Astrocyte (in vitro differentiated cells and primary cell): ENCODE data around the gene CRB2. TPM values are rescaled to one million over a fixed set of nuclear protein-coding genes. Genes with fewer than 3 reads are reported as not detected.

Experiments used
- DNase-seq: peaks from one replicate; pipeline ENCODE4 v3.0.0-alpha.2; 2010; ENCODE audit warnings: low read depth
- FAIRE-seq: peaks from 2 replicates; lab custom pipeline; 2011; peaks lifted over from hg19 to GRCh38; lab: Jason Lieb, UNC
- H2AFZ ChIP-seq: 2 replicates; pipeline ENCODE4 v1.6.0; 2012; ENCODE audit warnings: low read depth, low read length, inconsistent platforms
- H3K27ac ChIP-seq: 2 replicates; pipeline ENCODE4 v1.5.1; 2011; ENCODE audit warnings: low read depth, low read length, inconsistent platforms
- H3K27me3 ChIP-seq: 2 replicates; pipeline ENCODE4 v1.6.0; 2011; ENCODE audit warnings: low read length, inconsistent platforms; ENCODE audit not compliant: insufficient read depth
- H3K36me3 ChIP-seq: 2 replicates; pipeline ENCODE4 v1.5.1; 2011; ENCODE audit warnings: low read length, inconsistent platforms; ENCODE audit not compliant: insufficient read depth
- H3K4me1 ChIP-seq: 2 replicates; pipeline ENCODE4 v1.5.1; 2011; ENCODE audit warnings: low read length, inconsistent platforms; ENCODE audit not compliant: insufficient read depth
- H3K4me2 ChIP-seq: 2 replicates; pipeline ENCODE4 v1.6.0; 2012; ENCODE audit warnings: low read length, inconsistent platforms
- H3K4me3 ChIP-seq: 2 replicates; pipeline ENCODE4 v1.5.1; 2011; ENCODE audit warnings: low read depth, mild to moderate bottlenecking, low read length, inconsistent platforms; ENCODE audit not compliant: insufficient read depth
- H3K79me2 ChIP-seq: 2 replicates; pipeline ENCODE4 v1.6.0; 2012; ENCODE audit warnings: mild to moderate bottlenecking, low read length, inconsistent platforms; ENCODE audit not compliant: insufficient read depth
- H3K9ac ChIP-seq: 2 replicates; pipeline ENCODE4 v1.6.0; 2012; ENCODE audit warnings: mild to moderate bottlenecking, low read length, inconsistent platforms
- H3K9me3 ChIP-seq: 2 replicates; pipeline ENCODE4 v1.5.1; 2012; ENCODE audit warnings: low read depth, mild to moderate bottlenecking, low read length, inconsistent platforms; ENCODE audit not compliant: insufficient read depth
- H4K20me1 ChIP-seq: 2 replicates; pipeline ENCODE4 v1.6.0; 2012; ENCODE audit warnings: low read length, inconsistent platforms; ENCODE audit not compliant: insufficient read depth
- H3K27ac Mint-ChIP-seq: one replicate; pipeline ENCODE4 v1.8.0; 2021; ENCODE audit warnings: mild to moderate bottlenecking, mixed read lengths; ENCODE audit not compliant: unreplicated experiment
- H3K27me3 Mint-ChIP-seq: one replicate; pipeline ENCODE4 v1.8.0; 2021; ENCODE audit warnings: low read depth, mixed read lengths; ENCODE audit not compliant: unreplicated experiment
- H3K36me3 Mint-ChIP-seq: one replicate; pipeline ENCODE4 v1.8.0; 2021; ENCODE audit warnings: low read depth, mixed read lengths; ENCODE audit not compliant: unreplicated experiment
- H3K4me1 Mint-ChIP-seq: one replicate; pipeline ENCODE4 v1.8.0; 2021; ENCODE audit warnings: low read depth, mixed read lengths; ENCODE audit not compliant: unreplicated experiment
- H3K4me3 Mint-ChIP-seq: one replicate; pipeline ENCODE4 v1.8.0; 2021; ENCODE audit warnings: mild to moderate bottlenecking, moderate library complexity, mixed read lengths; ENCODE audit not compliant: unreplicated experiment
- H3K9me3 Mint-ChIP-seq: one replicate; pipeline ENCODE4 v1.8.0; 2021; ENCODE audit warnings: mild to moderate bottlenecking, mixed read lengths; ENCODE audit not compliant: unreplicated experiment
- EZH2 ChIP-seq: IDR thresholded peaks from 2 replicates; pipeline ENCODE4 v1.6.1; 2012; ENCODE audit warnings: mild to moderate bottlenecking, low read length, inconsistent platforms; ENCODE audit not compliant: insufficient read depth
- total RNA-seq: library from RNA; stranded (reverse); gene quantifications from 2 replicates; pipeline ENCODE4 v1.2.1, GENCODE V29; 2021
- TF ChIP-seq, protein P1 (sequence below): IDR thresholded peaks from 2 replicates; pipeline ENCODE4 v1.5.1; 2011; ENCODE audit warnings: low read depth, mild to moderate bottlenecking, inconsistent platforms, low read length, moderate library complexity; ENCODE audit not compliant: insufficient read depth

CRB2 gene
- total RNA-seq, 1 donor from 2014 or later: 2.4 TPM

DNA sequence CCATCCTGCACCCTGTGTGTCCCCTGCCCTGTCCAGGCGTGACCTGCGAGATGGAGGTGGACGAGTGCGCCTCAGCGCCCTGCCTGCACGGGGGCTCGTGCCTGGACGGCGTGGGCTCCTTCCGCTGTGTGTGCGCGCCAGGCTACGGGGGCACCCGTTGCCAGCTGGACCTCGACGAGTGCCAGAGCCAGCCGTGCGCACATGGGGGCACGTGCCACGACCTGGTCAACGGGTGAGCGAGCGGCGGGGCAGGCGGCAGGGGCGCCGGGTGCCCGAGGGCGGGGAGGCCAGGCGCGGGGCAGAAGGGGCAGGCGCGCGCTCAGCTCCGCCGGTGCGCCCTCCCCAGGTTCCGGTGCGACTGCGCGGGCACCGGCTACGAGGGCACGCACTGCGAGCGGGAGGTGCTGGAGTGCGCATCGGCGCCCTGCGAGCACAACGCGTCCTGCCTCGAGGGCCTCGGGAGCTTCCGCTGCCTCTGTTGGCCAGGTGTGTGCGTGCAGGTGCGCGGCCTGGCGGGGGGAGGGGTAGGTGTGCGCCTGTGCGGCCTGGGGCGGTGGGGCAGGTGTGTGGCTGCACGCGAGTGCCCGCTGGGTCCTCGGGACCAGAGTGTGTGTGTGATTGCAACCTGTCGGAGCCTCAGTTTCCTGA is 10.0 kb downstream of the CRB2 start:
- no peak overlapping the region for H3K27ac Mint-ChIP-seq

GRCh38 chr9:123368023-123368422 is 12.0 kb downstream of the CRB2 start:
- H3K4me1 Mint-ChIP-seq: peaks cover 25% of the 10 kb centered on the region
- peaks cover 20% of the 10 kb centered on the region for H3K27me3 Mint-ChIP-seq
- no peak for FAIRE-seq

More for the DNA sequence above, 10.0 kb downstream of the CRB2 start:
- Histone ChIP-seq H3K4me2 (no peak overlapping the region), H3K4me1 (peaks cover 12% of the 10 kb centered on the region), H3K9me3 (no peaks in the 10 kb centered on the region), H3K79me2 (no peaks in the 10 kb centered on the region), H4K20me1 (no peaks in the 10 kb centered on the region), H3K4me3 (no peak overlapping the region), H3K36me3 (no peaks in the 10 kb centered on the region), H3K27ac (no peak overlapping the region), H3K27me3 (peaks cover 4% of the 10 kb centered on the region), H2AFZ (no peak overlapping the region), H3K9ac (no peak overlapping the region)
- Mint-ChIP-seq H3K4me1 (peaks cover 27% of the 10 kb centered on the region), H3K36me3 (no peaks in the 10 kb centered on the region), H3K4me3 (no peak overlapping the region), H3K27me3 (peaks cover 6% of the 10 kb centered on the region), H3K9me3 (peaks cover 3% of the 10 kb centered on the region)
- FAIRE-seq (no peak), DNase-seq (no peak)
- TF ChIP-seq EZH2: no peak
- TF ChIP-seq, protein P1, sequence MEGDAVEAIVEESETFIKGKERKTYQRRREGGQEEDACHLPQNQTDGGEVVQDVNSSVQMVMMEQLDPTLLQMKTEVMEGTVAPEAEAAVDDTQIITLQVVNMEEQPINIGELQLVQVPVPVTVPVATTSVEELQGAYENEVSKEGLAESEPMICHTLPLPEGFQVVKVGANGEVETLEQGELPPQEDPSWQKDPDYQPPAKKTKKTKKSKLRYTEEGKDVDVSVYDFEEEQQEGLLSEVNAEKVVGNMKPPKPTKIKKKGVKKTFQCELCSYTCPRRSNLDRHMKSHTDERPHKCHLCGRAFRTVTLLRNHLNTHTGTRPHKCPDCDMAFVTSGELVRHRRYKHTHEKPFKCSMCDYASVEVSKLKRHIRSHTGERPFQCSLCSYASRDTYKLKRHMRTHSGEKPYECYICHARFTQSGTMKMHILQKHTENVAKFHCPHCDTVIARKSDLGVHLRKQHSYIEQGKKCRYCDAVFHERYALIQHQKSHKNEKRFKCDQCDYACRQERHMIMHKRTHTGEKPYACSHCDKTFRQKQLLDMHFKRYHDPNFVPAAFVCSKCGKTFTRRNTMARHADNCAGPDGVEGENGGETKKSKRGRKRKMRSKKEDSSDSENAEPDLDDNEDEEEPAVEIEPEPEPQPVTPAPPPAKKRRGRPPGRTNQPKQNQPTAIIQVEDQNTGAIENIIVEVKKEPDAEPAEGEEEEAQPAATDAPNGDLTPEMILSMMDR: no peak

More at GRCh38 chr9:123368023-123368422, 12.0 kb downstream of the CRB2 start:
- H3K4me3 Mint-ChIP-seq: no peak overlapping the region
- Histone ChIP-seq H3K4me1 (peaks cover 12% of the 10 kb centered on the region), H3K36me3 (no peaks in the 10 kb centered on the region), H4K20me1 (no peaks in the 10 kb centered on the region), H3K27ac (no peak overlapping the region), H3K9ac (no peak overlapping the region), H3K79me2 (no peaks in the 10 kb centered on the region), H3K4me2 (no peak overlapping the region), H3K9me3 (peaks cover 5% of the 10 kb centered on the region), H3K4me3 (no peak overlapping the region), H2AFZ (no peak overlapping the region), H3K27me3 (peaks cover 17% of the 10 kb centered on the region)
- TF ChIP-seq, protein P1: no peak
- TF ChIP-seq EZH2: no peak
- H3K27ac Mint-ChIP-seq: no peak overlapping the region
- peaks cover 3% of the 10 kb centered on the region for H3K9me3 Mint-ChIP-seq
- DNase-seq: no peak
- peaks cover 7% of the 10 kb centered on the region for H3K36me3 Mint-ChIP-seq
